A549 treated with dexamethasone at 1 μM for 4 hours (cell line): ENCODE measurements around the gene TTC1. TPM values are rescaled to one million over a fixed set of nuclear protein-coding genes. Genes with fewer than 3 reads are reported as not detected.

ENCODE experiments used
- total RNA-seq: library from RNA; stranded (reverse); fragments of 200-300 nt; extraction: Qiagen RNA extraction; gene quantifications from 5 replicates; pipeline ENCODE4 v1.2.3, GENCODE V29; 2022

TTC1 gene, protein sequence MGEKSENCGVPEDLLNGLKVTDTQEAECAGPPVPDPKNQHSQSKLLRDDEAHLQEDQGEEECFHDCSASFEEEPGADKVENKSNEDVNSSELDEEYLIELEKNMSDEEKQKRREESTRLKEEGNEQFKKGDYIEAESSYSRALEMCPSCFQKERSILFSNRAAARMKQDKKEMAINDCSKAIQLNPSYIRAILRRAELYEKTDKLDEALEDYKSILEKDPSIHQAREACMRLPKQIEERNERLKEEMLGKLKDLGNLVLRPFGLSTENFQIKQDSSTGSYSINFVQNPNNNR
- total RNA-seq = 65.0 to 72.2 TPM (median 68.3 TPM) in 5 replicates

DNA sequence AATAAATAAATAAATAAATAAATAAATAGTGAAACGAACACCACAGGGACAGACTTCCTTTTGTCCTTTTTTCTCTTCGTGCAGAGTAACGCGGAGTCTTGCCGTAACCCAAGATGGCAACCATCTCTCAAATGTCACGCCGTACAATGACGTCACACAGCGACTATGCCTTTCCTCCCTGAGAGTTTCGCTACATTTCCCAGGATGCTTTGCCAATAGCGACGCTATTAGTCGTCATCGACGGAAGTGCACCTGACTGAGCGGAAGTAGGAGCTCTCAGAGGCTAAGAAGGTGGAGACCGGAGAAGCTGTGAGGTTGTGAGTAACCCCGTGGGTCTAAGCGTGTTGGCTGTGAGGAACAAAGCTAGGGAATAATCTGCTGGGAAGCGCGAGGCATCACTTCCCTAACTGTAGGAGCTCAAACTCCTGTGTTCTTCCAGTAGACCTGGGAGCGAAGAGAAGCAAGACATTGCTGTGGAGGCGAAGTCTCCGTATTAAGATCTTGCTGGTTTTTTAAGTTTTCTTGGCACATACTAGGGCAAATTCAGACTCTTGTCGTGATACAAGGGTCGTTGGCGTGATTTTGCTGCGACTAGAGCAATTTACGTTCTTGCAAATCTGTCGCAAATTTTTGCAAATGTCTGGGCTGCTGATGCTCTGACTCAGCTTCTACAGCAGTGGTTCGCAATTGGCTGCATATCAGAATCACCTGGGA lies at the start of gene TTC1:
TSS of gene TTC1 (plus strand) at position 263 of the 714 bp plus-strand sequence. CDS start 1,390 bp downstream, outside the sequence.

Other genes starting within 250 kb of the TTC1 start
- 15.9 to 25.1 TPM (median 21.9 TPM) in 5 replicates for gene ADRA1B, start 92.7 kb upstream of the TTC1 start, total RNA-seq
- 8.8 to 11.0 TPM (median 10.1 TPM) in 5 replicates for gene PWWP2A, start 110.3 kb downstream of the TTC1 start, total RNA-seq
- 0.76 to 1.8 TPM (median 1.1 TPM) in 5 replicates for gene FABP6, start 220.4 kb downstream of the TTC1 start, total RNA-seq